Testis (tissue), 2 donors: Measurements from ENCODE around the gene NUMA1.

Source experiments
- POLR2A ChIP-seq: fragments of 450-650 bp; IDR thresholded peaks from one replicate; pipeline ENCODE4 v1.6.1; 2017; ENCODE audit warnings: antibody characterized with exemption, mild to moderate bottlenecking, moderate library complexity
- TF ChIP-seq, protein P1 (sequence below), 3 experiments: fragments of 450-650 bp in 2 of 3; fragments of 200-600 bp in 1 of 3; sonication (generic) in 1 of 3; IDR thresholded peaks; one replicate each; pipeline ENCODE4 v1.5.1; 2016 to 2019; ENCODE audit warnings: antibody characterized with exemption in 3 of 3, mild to moderate bottlenecking in 2 of 3, moderate library complexity in 1 of 3

DNA sequence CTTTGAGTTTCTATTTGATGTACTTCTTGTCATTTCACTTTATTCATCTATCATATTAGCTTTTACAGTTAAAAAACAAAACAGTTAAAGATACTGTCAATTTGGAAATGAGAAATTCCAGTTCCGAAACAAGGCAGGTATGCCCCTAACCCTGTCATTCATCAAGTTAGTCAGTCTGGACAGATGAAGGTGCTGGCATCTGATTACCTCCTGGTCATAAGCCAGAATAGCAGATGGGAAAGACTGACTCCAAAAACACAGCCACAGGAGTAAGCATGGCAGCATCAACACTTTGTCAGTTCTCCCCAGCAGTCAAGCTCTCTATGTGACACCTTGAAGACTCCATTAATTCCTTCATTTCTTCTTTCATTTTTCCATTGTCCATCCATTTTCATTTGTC lies 4.6 kb upstream of the NUMA1 start:
- no peak for TF ChIP-seq POLR2A
- TF ChIP-seq, protein P1, sequence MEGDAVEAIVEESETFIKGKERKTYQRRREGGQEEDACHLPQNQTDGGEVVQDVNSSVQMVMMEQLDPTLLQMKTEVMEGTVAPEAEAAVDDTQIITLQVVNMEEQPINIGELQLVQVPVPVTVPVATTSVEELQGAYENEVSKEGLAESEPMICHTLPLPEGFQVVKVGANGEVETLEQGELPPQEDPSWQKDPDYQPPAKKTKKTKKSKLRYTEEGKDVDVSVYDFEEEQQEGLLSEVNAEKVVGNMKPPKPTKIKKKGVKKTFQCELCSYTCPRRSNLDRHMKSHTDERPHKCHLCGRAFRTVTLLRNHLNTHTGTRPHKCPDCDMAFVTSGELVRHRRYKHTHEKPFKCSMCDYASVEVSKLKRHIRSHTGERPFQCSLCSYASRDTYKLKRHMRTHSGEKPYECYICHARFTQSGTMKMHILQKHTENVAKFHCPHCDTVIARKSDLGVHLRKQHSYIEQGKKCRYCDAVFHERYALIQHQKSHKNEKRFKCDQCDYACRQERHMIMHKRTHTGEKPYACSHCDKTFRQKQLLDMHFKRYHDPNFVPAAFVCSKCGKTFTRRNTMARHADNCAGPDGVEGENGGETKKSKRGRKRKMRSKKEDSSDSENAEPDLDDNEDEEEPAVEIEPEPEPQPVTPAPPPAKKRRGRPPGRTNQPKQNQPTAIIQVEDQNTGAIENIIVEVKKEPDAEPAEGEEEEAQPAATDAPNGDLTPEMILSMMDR (IDR thresholded peaks at IDR 0.05): no peak
